Epithelial cell of esophagus (primary cell): Measurements from ENCODE around the gene FHIT.
"Not testable (repeated sequence)": the region's sequence is repeated elsewhere in the genome, so short reads cannot be mapped to it uniquely, and the experiment has no call there.

Experiments
- DNase-seq: peaks from one replicate; pipeline ENCODE4 v3.0.0; 2010; ENCODE audit warnings: low read depth
- H3K4me3 ChIP-seq: 2 replicates; pipeline ENCODE4 v1.5.1; 2011; ENCODE audit warnings: mild to moderate bottlenecking, low read length, control low read depth
- CTCF ChIP-seq: IDR thresholded peaks from 2 replicates; pipeline ENCODE4 v1.5.1; 2011; ENCODE audit warnings: low read depth, mild to moderate bottlenecking, low read length, control low read depth, inconsistent platforms; ENCODE audit not compliant: insufficient read depth; ENCODE audit errors: missing control alignments

Gene FHIT

GRCh38 chr3:61074783-61075182, 176.5 kb downstream of the FHIT start:
- TF ChIP-seq CTCF = no peak
- H3K4me3 ChIP-seq = no peak overlapping the region
- DNase-seq = no peak

GRCh38 chr3:61073566-61074165, 177.6 kb downstream of the FHIT start:
- TF ChIP-seq CTCF = no peak
- no peak overlapping the region for H3K4me3 ChIP-seq
- no peak for DNase-seq

- DNase-seq = no peak
- TF ChIP-seq CTCF = no peak
- no peak overlapping the region for H3K4me3 ChIP-seq
Measured at GRCh38 chr3:61068084-61068483, 183.2 kb downstream of the FHIT start.

- no peak for TF ChIP-seq CTCF
- H3K4me3 ChIP-seq = no peak overlapping the region
- no peak for DNase-seq
Measured at GRCh38 chr3:61066800-61067199, 184.5 kb downstream of the FHIT start.

- not testable (repeated sequence) for H3K4me3 ChIP-seq, DNase-seq
Measured at GRCh38 chr3:61066222-61066621, 185.0 kb downstream of the FHIT start.

GRCh38 chr3:61065451-61066011, 185.7 kb downstream of the FHIT start:
- no peak for DNase-seq
- TF ChIP-seq CTCF = no peak
- no peak overlapping the region for H3K4me3 ChIP-seq

- no peak for TF ChIP-seq CTCF
- DNase-seq = peak; percentile 23
- H3K4me3 ChIP-seq = no peak overlapping the region
Measured at GRCh38 chr3:61061092-61061723, 190.0 kb downstream of the FHIT start.
